H1 (cell line): ENCODE results near the gene FAM181B.

ENCODE experiments used
- CTCF ChIP-seq, 3 experiments: IDR thresholded peaks; 1 replicate in 2 of 3; 2 replicates in 1 of 3; pipeline versions ENCODE4 v1.5.1 to v1.6.1; 2011; ENCODE audit warnings: low read length in 3 of 3, mild to moderate bottlenecking in 3 of 3, inconsistent platforms in 2 of 3, low read depth in 1 of 3, moderate library complexity in 1 of 3; ENCODE audit not compliant: insufficient read depth in 1 of 3; ENCODE audit errors: control extremely low read depth in 1 of 3
- GTF2F1 ChIP-seq: IDR thresholded peaks from 2 replicates; pipeline ENCODE4 v1.6.1; 2012; ENCODE audit warnings: low read depth, low read length, improper control_type of control experiment, borderline replicate concordance
- JUND ChIP-seq: IDR thresholded peaks from 2 replicates; pipeline ENCODE4 v1.6.1; 2011; ENCODE audit warnings: mild to moderate bottlenecking, improper control_type of control experiment, low read length
- POLR2AphosphoS5 ChIP-seq: IDR thresholded peaks from 2 replicates; pipeline ENCODE4 v1.6.1; 2011; ENCODE audit warnings: low read depth, low read length
- SP1 ChIP-seq: IDR thresholded peaks from 2 replicates; pipeline ENCODE4 v1.6.1; 2011; ENCODE audit warnings: low read depth, low read length
- SRF ChIP-seq: IDR thresholded peaks from 2 replicates; pipeline ENCODE4 v1.6.1; 2011; ENCODE audit warnings: mild to moderate bottlenecking, low read depth, low read length, moderate library complexity
- USF2 ChIP-seq: IDR thresholded peaks from 2 replicates; pipeline ENCODE4 v1.6.1; 2011; ENCODE audit warnings: low read length, improper control_type of control experiment

- TF ChIP-seq SRF = no peak
- no peak for TF ChIP-seq CTCF (IDR thresholded peaks at IDR 0.05; ENCODE audit: control extremely low read depth in 1 of 3, insufficient read depth in 1 of 3, low read depth in 1 of 3, low read length in 3 of 3)
- TF ChIP-seq JUND = no peak
- TF ChIP-seq POLR2AphosphoS5 = no peak
- no peak for TF ChIP-seq GTF2F1
- TF ChIP-seq SP1 = no peak
- no peak for TF ChIP-seq USF2
These were observed 29.9 kb downstream of the FAM181B start for GRCh38 chr11:82703796-82704195.
